GM18867 (cell line): ENCODE results near the gene NDUFB11.

Experiments
- ATAC-seq: cut with Tn5 transposase; IDR thresholded peaks from one replicate; pipeline ENCODE4 v1.9.1; 2021; ENCODE audit warnings: mild to moderate bottlenecking, moderate library complexity; ENCODE audit not compliant: unreplicated experiment

NDUFB11 gene

GRCh38 chrX:47144626-47145394, at the start of gene NDUFB11, which contains the start of gene RBM10:
Gene NDUFB11 (minus strand): TSS chrX:47144702. CDS start chrX:47144679, 23 bp downstream.
Gene RBM10 (plus strand): TSS chrX:47145221. CDS start chrX:47147482, 2,261 bp downstream.
- peak; percentile 89 for ATAC-seq

- ATAC-seq: peak; percentile 87
Observed at GRCh38 chrX:47193475-47194193, 49.1 kb upstream of the NDUFB11 start, which contains the start of gene UBA1. Gene UBA1 (plus strand): TSS chrX:47193829. CDS start chrX:47198803, 4,974 bp downstream.

- no peak for ATAC-seq
Observed at GRCh38 chrX:47191806-47192401, 47.4 kb upstream of the NDUFB11 start.

GRCh38 chrX:47191331-47191730, 46.8 kb upstream of the NDUFB11 start:
- no peak for ATAC-seq

GRCh38 chrX:47190445-47191269, 46.2 kb upstream of the NDUFB11 start:
- peak; percentile 46 for ATAC-seq

- ATAC-seq: no peak
Observed at GRCh38 chrX:47189906-47190305, 45.4 kb upstream of the NDUFB11 start.

GRCh38 chrX:47187106-47187677, 42.7 kb upstream of the NDUFB11 start:
- ATAC-seq: no peak

- no peak for ATAC-seq
Observed at GRCh38 chrX:47186096-47186740, 41.7 kb upstream of the NDUFB11 start.

- ATAC-seq: no peak
Observed at GRCh38 chrX:47185241-47185640, 40.7 kb upstream of the NDUFB11 start.

- no peak for ATAC-seq
Observed at GRCh38 chrX:47184486-47184885, 40.0 kb upstream of the NDUFB11 start.

- ATAC-seq: no peak
Observed at GRCh38 chrX:47182106-47182700, 37.7 kb upstream of the NDUFB11 start.

- no peak for ATAC-seq
Observed at GRCh38 chrX:47181301-47181700, 36.8 kb upstream of the NDUFB11 start.

GRCh38 chrX:47180346-47180745, 35.8 kb upstream of the NDUFB11 start:
- ATAC-seq: no peak

GRCh38 chrX:47179928-47180255, 35.4 kb upstream of the NDUFB11 start:
- no peak for ATAC-seq

- no peak for ATAC-seq
Observed at GRCh38 chrX:47179221-47179927, 34.9 kb upstream of the NDUFB11 start.

- no peak for ATAC-seq
Observed at GRCh38 chrX:47178337-47178736, 33.8 kb upstream of the NDUFB11 start.

- no peak for ATAC-seq
Observed at GRCh38 chrX:47177079-47177478, 32.6 kb upstream of the NDUFB11 start.

- no peak for ATAC-seq
Observed at GRCh38 chrX:47176101-47176740, 31.7 kb upstream of the NDUFB11 start.

- ATAC-seq: no peak
Observed at GRCh38 chrX:47175588-47175980, 31.1 kb upstream of the NDUFB11 start.
